HS-5 (cell line): ENCODE data around the gene GNAT1.
"Not testable (repeated sequence)": the region's sequence is repeated elsewhere in the genome, so short reads cannot be mapped to it uniquely, and the experiment has no call there.

ENCODE experiments used
- DNase-seq: peaks from one replicate; pipeline ENCODE4 v3.0.0-alpha.2; 2012; ENCODE audit warnings: low read depth

GNAT1 gene

DNA sequence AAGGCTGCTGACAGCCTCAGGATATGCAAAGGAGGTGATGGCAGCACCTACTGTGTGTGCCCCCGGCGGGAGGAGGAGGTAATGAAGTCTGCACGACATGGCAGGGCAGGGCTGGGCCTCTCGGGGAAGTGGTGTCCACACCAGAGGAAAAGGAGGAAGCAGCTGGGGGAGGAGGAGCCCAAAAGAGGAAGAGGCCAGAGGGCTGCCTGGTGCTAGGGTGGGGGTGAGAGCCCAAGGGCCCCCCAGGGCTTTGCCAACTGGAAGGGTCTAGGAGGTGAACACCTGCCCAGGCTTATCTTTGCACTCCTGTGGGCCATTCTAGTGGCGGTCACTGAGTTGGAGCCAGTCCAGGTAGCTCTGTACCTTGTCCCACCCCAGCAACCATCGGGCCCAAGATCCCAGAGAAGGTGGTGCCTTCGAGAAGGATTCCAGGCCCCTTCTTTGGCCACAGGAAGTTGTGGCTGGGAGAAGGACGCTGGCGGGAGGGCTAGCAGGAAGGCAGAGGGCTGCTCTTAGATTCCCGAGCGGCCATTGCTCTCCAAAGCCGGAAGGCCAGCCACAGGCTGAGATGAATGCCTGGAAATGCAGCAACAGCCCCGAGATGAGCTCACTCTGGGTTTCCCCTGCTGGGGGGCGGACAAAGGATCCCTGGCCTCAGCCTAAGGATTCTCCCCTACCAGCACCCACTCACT, 51.6 kb downstream of the GNAT1 start:
- no peak for DNase-seq

DNA sequence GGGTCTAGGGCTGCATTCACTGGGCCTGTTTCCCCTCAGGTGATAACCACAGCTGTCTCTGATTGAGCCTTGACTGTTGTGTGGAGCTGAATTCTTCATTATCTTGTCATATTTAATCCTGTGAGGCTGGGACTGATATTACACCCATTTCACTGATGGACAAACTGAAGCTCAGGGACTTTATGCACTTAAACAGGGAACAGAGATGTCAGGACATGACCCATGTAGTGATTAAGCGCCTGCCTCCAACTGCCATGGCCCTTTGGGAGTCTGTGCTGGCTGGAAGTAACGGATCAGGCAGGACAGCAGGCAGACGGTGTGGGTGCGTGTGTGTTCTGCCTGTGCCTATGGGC, 52.1 kb downstream of the GNAT1 start:
- no peak for DNase-seq

DNA sequence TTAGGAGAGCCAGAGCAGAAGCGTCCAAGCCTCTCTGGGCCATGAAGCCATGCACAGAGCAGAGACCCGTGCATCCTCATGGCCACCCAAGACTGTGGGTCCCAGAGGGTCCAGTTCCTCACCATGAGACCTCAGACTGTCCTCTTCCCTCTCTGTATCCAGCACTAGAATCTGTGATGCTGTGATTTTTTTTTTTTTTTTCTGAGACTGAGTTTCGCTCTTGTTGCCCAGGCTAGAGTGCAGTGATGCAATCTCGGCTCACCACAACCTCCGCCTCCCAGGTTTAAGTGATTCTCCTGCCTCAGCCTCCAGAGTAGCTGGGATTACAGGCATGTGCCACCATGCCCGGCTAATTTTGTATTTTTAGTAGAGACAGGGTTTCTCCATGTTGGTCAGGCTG, 53.4 kb downstream of the GNAT1 start:
- DNase-seq: not testable (repeated sequence)

DNA sequence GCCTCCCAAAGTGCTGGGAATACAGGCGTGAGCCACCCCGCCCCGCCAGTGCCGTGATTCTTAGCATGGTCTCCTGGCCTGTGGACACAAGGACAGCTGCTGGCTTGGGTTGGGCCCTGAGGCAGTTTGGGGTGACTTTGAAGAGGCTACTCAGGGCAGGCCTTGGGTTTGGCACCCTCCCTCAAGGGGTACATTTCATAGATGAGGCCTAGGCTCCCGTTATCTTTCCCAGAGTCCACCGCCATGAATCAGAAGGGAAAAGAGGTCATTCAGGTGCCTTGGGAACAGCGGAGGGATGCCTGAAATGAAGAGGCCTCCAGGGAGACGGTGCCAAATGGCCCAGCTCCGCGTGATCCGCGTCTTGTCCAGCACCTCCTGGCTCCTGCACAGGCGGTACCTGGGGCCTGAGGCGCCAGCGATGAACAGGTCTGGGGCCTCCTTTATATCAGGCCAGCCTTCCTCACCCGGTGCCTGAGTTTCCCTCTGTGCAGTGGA, 53.9 kb downstream of the GNAT1 start:
- DNase-seq: no peak

DNA sequence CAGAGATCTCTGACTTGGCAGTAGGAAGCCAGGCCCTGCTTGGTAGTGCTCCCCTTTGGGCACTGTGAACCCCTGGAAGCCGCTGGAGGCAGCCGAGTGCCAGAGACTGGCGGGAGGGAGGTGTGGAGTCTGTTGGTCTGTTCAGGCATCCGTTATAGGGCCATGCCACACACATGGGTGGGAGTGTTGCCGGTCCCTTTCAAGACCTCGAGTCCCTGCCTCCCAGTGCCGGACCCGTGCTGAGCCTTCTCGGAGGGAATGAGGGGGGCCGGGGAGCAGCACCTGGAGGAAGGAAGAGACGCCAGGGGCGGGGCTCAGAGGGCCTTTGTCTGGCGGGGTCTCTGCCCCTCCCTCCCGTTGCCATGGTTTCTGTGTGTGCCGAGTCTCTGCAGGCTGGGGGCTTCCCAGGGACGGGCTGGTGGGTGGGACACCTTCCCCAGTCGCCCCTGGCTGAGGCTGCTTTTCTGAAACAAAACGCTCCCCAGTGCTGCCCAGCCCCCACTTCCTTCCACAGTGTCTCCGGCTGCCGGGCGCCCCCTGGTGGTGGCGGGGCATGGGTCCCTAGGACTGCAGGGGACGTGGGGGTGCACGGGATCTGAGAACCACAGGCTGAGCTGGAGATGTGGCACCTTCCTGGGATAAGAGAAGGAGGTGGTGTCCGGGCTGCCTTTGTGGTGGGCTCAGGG, 54.6 kb downstream of the GNAT1 start:
- DNase-seq: no peak

DNA sequence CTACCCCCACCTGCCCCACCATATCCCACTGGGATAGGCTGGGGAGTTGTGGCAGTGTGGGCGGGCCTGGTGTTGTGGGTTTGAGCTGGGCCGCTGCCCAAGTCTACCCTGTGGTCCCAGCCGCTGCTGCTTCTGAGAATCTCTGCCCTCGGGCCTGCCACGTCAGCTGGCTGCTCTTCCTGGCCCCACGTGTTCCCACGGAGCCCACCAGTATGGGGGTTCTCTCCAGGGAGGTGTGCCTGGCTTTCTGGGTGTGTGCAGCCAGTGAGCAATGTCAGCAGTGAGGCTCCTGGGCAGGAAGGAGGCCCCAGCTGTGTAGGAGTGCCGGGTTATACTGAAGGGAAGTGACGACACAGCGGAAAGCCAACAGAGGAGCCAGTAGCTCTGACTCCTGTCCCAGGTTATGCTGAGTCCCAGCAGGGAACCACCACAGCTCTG, 55.1 kb downstream of the GNAT1 start:
- DNase-seq: peak; percentile 92
